HuH-7.5 (cell line): ENCODE results near the gene BEX1.
"Not testable (repeated sequence)": the region's sequence is repeated elsewhere in the genome, so short reads cannot be mapped to it uniquely, and the experiment has no call there.

Experiments used
- DNase-seq: peaks from one replicate; pipeline ENCODE4 v3.0.0; 2011; ENCODE audit warnings: low spot score

BEX1 gene

DNA sequence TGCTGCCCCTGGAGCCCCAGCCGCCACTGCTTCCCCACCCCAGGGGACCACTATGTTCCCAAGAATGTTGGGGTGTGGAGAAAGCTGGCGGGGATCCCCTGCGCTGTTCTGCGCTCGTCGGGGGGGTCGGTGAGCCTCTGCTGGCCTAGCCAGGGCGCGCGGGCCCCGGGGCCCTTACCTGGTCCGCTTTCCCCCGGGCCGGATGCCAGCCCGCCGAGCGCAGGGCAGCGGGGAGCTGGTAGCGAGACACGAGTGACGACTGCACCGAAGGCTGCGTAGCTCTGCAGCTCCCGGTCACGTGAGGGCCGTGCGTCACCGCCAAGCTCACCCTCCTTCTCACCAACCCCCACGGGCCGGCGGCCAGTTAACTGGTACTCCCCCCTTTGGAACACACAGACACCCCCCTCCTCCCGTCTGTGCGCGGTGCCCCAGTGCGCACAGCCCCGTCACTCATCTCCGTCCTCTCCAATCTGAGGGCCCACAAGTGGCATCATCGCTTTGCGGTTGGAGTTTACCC lies at the start of gene BEX1:
Gene BEX1, minus strand, starts transcription at position 254 of the 517 bp plus-strand sequence. CDS start 897 bp downstream, outside the sequence.
- no peak for DNase-seq

DNA sequence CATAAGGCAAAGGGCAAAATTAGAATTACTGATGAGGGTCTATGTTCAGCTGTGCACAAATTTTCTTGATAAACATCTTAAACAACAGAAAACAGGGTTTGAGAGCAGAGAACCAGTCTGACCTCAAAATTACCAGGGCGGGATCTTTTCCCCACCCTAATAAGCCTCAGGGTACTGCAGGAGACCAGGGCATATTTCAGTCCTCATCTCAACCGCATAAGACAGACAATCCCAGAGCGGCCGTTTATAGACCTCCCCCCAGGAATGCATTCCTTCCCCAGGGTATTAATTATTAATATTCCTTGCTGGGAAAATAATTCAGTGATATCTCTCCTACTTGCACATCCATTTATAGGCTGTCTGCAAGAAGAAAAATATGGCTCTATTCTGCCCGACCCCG lies 45.5 kb upstream of the BEX1 start:
- not testable (repeated sequence) for DNase-seq

DNA sequence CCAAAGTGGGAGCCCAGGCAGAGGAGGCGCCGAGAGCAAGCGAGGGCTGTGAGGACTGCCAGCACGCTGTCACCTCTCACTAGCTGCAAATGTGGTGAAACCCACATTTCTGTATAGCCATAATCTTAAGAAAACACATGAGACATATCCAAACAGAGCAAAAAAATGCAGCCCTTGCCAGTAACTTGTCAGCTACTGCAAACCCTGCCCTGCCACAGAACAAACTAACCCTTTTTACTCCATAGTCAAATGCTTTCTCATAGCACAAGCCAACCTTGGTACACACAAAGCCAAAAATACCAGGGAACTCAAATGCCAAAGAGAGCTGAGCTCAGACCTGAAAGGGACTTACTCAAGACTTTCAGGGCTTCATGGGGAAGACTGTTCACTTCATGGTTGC lies 43.9 kb upstream of the BEX1 start:
- no peak for DNase-seq

DNA sequence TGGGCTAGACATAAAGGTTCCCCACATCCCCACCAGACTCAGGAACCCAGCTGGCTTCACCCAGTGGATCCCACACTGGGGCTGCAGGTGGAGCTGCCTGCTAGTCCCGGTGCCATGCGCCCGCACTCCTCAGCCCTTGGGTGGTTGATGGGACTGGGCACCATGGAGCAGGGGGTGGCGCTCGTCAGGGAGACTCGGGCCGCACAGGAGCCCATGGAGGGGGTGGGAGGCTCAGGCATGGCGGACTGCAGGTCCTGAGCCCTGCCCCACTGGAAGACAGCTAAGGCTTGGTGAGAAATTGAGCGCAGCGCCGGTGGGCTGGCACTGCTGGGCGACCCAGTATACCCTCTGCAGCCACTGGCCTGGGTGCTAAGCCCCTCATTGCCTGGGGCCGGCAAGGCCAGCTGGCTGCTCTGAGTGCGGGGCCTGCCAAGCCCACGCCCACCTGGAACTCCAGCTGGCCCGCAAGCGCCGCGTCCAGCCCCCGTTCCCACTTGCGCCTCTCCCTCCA lies 43.3 kb upstream of the BEX1 start:
- DNase-seq = not testable (repeated sequence)

DNA sequence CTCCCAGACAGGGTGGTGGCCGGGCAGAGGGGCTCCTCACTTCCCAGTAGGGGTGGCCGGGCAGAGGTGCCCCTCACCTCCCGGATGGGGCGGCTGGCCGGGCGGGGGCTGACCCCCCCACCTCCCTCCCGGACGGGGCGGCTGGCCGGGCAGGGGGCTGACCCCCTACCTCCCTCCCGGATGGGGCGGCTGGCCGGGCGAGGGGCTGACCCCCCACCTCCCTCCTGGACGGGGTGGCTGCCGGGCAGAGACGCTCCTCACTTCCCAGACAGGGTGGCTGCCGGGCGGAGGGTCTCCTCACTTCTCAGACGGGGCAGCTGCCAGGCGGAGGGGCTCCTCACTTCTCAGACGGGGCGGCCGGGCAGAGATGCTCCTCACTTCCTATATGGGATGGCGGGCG lies 40.4 kb upstream of the BEX1 start:
- DNase-seq = not testable (repeated sequence)

DNA sequence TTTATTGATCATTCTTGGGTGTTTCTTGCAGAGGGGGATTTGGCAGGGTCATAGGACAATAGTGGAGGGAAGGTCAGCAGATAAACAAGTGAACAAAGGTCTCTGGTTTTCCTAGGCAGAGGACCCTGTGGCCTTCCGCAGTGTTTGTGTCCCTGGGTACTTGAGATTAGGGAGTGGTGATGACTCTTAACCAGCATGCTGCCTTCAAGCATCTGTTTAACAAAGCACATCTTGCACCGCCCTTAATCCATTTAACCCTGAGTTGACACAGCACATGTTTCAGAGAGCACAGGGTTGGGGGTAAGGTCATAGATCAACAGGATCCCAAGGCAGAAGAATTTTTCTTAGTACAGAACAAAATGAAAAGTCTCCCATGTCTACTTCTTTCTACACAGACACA lies 39.9 kb upstream of the BEX1 start:
- DNase-seq = not testable (repeated sequence)

DNA sequence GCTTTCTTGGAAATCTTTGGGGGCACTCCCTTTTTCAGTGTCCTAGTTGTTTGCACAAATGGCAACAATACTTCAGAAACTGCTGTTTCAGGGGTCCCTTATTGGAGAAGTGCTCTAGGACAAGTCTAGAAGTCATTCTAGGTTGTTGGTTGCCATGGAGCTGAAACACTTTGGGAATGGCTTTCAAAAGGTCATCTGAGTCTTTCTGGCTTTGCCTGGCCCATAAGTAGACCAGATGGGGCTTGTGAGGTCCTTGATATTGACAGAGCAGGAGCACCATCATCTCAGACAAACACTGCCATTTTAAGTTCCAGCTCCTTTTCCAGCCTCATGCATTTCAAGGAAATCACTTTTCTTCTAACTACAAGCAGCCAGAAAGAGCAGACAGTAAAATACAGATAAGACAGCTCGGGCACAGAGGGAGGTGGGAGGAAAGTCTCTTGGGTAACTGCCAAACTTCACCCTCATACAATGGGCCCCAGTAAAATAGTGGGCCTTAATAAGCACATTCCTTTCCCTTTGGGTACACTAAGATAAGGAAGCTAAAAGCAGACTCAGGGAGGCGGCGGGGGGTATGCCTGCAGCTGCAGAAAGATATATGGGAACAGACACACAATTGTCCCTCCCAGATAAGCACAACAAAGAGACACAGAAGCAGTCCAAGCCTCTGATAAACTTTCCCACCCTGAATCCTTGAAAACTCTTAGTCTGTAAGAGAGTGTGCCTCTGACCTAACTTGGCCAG lies 37.5 kb upstream of the BEX1 start:
- DNase-seq = no peak

DNA sequence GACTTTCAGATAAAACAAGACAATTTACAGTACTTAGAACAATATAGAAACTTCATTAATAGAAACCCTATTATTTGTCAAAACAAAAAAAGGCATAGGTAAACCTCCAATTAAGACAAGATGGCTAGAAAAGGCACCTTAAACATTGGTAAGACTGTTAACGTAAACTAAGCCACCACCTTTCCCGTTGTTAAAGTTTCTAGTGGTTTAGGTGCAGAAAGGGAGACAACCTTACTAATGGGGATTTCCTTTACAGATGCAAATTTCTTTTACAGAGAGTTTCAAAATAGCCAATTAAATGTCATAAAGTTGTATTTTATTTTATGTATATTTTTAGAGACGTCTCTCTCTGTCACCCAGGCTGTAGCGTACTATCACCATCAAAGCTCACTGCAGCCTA lies 36.5 kb upstream of the BEX1 start:
- no peak for DNase-seq

DNA sequence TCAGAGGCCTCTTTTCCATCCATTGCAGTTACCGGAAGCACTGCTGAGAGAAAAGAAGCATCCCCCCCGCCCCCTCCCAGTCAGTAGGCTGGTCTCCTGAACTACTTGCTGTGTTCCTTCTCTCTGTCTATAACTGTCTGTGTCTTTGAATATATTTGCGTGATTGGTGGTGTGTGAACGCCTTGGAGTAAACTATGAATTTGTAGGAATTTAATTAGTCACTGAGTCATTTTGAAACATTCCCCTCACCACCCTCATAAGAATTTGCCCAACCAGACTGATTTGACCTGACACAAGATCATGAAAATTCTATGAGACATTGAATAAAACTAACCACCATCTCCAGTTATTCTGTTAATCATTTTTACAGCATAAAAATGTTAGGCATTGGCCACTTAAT lies 35.7 kb upstream of the BEX1 start:
- DNase-seq = no peak

DNA sequence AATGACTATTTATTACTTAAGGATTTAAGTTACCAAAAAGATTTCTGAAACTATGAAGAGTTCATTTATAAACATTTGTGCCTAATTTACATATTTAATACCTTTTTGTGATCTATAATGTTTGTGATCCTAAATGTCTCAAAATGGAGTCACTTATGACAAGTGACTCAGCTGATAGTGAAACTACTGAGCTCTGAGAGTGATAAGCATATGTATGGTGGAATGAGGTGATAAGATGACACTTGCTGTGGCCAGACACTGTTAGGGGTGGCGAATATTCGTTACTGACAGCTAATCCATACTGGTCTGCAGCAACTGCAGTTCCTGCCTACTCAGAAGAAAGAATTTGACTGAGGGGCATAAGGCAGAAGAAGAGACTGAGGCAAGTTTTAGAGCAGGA lies 34.5 kb upstream of the BEX1 start:
- no peak for DNase-seq

DNA sequence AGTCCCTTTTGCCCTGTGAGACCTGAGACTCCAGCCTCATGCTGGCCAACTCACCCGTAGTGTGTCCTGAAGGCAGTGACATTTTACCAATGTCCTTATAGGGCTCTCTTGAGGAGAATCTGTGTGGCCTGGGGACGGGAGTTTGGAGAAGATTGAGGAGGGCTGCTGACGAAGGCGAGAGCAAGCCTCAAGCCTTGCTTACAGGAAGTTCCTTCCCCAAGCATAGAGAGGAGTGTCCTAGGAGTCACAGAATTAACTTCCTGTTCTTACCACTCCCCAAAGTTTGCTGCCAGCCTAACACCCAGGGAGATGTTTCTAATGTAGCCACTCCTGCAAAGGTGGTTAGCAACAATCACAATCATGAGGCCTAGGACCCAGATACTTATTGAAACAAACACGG lies 29.0 kb upstream of the BEX1 start, which contains the start of gene NXF3:
Gene NXF3, minus strand, starts transcription at position 202 of the 400 bp plus-strand sequence. Its CDS starts 120 bp downstream, at position 82.
- DNase-seq = no peak

DNA sequence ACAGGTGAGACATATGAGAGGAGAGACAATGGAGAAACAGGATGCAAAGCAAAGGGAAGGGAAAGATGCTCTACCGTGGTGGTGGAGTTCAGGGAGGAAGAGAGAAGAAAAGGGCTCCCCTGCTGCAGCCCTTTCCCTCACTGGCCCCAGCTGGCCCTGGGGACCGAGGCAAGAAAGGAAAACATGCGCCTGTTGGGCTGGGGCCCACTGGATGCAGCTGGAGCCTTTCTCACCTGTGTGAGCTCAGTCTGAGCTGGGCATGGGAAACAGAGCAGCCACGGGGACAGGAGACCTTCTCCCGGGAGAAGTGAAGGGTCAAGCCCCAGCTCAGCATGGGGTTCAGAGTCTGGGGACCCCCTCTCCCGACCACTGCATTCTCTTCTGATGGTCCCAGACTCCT lies 17.1 kb upstream of the BEX1 start:
- no peak for DNase-seq

DNA sequence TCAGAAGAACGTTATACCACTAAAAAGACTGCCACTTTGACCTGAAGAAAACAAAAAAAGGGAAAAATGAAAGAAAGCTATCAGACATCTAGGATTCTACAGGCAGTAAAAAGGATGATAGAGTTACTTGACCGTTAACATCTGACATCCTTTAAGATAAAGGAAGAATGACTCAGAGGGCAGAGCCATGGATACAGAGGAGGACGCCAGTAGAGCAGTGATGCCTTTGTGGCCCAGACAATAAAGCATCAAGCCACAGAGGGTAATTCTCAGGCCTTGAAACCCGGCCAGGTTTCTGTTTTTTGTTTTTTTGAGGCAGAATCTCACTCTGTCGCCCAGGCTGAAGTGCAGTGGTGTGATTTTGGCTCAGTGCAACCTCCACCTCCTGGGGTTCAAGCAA lies 9.5 kb upstream of the BEX1 start:
- DNase-seq = no peak

DNA sequence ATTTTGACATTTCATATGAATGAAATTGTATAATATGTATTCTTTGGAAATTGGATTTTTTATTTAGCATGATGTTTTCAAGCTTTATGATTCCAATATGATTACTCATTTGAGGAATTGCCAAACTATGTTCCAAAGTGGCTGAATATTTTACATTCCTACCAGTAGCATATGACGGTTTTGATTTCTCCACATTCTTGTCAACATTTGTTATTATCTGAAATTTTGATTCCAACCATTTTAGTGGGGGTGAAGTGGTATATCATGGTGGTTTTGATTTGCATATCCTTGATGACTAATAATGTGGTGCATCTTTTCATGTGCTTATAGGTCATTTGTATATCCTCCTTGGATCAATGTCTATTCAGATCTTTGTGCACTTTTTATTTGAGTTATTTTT lies 2.6 kb upstream of the BEX1 start:
- DNase-seq = no peak

DNA sequence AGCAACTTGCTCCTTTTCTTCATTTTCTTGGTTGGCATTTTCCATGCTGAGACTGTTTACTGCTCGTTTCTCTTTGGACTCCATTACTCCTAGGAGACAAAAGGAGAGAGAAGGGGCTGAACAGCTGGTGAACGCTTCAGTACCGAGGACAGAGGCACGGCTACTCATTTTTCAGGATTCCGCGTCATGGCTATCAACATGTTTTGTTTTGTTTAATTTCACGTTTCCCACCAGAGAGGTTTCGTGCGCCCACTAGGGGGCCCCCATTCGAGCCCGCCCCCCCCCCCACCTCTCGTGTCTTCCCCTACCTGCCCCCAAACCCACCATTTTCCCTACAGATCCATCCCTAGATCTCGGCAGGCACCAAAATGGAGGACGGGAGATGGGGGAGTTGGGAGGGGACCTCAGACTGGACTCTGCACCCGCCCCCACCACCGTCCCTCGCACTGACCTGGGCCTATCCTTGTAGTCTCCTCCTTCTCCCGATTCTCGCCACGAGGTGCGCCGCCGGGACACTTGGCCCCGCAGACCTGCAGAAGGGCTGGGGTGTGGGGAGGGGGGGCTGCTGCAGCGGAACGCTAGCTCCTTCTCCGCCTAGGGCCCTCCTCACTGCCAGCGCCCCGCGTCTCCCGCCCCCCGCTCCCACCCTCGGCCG lies 653 bp downstream of the BEX1 start:
- peak; percentile 15 for DNase-seq

DNA sequence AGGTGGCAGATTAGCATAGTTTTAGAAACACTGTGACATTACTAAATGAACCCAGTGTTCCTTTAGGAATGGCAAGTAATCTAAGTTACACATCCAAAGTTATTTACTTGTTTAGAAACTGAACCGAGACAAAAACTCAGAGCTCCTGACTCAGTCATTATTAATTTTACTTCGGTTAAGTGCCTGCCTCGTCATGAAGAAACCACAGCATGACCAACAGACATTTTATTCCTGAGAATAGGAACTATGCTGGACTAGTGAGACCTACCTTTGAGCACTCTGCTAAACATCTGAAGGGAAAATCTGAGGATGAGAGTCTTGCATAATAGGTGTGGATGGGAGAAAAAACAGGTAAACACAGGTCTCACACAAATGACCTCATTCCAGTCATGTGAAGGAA lies 2.5 kb downstream of the BEX1 start:
- DNase-seq = no peak

DNA sequence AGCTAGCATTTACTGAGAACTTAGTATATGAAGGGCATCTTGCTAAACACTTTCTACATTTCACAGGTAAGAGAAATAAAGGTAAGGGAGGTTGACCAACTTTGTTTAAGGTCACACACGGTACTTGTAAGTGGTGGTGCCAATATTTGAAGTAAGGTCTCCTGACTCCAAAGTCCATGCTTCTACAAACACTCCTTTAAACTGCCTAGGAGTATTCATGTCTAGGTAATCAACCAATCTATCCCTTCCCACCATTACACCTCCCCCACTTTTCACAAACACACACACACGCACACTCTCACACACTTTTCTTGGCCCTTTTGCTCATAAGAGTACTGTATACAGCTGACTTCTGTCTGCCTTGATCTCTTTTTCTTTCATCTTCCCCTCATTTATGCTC lies 7.1 kb downstream of the BEX1 start:
- DNase-seq = peak; percentile 18

DNA sequence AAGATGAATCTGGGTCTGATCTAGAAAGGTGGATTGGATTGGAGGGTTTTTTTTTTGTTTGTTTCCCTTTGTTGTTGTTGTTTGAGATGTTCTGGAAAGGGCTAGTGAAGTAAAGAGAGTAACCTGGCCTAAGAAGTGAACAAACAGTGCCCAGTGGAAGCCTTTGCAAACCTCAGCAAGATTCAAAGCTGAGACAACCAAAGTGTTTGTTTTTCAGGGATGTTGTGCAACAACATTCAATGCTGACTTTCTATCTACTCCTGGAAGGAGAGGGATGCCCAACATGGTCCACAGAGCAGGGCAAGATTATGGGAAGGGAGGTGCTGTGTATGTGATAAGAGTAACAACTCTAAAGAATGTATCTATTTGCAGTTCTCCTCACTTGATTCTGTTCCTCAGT lies 11.3 kb downstream of the BEX1 start:
- DNase-seq = no peak

DNA sequence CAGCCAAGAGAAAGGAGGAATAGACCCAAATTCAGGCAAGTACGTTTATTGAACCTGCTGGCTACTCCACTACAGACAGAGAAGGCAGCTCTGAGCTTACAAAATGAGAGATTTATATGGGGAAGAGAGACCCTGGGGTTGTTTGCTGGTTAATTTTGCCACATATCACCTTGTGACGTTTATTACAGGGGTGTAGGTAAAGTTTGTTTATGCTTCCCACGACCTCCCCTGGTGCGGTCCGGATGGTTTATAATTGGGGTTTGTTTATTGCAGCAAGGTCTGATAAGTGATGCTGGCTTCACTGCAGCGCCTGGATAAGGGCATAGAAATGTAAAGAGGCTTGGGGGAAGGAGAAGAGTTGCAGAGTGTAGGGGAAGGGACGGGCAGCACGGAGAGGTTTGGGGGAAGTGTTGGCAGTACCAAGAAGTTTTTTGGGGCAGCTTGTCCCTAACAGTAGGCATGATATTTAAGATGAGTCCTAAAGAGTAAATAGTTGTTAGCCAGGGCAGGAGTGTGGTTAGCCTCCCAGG lies 12.6 kb downstream of the BEX1 start:
- no peak for DNase-seq

DNA sequence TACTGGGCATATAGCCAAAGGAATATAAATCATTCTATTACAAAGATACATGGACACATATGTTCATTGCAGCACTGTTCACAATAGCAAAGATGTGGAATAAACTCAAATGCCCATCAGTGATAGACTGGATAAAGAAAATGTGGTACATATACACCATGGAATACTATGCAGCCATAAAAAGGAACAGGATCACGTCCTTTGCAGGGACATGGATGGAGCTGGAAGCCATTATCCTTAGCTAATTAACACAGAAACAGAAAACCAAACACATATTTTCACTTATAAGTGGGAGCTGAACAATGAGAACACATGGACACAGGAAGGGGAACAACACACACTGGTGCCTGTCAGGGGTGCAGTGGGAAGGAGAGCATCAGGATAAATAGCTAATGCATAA lies 30.6 kb downstream of the BEX1 start:
- not testable (repeated sequence) for DNase-seq

DNA sequence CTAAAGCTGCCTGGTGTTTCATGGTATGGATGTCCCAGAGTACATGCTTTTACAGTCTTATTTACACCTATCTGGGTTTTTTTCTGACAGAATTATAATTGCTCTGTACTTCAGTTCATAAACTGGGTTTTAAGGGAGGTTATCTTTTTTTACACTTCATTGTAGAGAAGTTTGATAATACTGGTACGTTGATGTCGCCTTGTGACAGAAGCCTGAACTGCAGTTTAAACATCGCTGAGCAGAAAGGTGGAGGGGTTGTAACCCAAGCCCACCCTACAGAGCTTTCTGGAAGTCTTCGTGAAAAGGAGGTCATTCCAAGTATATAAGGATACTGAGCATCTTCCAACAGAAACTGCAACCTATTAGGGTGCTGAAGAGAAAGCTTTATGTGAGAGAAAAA lies 46.4 kb downstream of the BEX1 start:
- no peak for DNase-seq

DNA sequence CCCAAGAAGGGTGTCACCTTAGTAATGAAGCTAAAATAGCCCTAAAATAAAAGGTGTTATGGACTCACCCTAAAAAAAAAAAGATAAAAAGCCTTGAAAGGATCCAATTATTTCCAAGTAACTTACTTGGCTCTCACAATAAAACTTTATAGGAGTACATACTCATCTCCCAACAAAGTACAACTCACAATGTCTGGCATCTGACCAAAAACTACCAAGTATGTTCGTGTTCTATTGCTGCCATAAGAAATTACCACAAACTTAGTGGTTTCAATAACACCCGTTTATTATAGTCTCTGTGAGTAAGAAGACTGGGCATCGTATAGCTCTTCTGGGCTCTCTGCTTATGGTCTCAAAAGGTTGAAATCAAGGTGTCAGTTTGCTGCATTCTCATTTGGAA lies 51.0 kb downstream of the BEX1 start:
- no peak for DNase-seq
